Activated CD8-positive, alpha-beta T cell treated with anti-CD3 and anti-CD28 coated beads, Interleukin-2, amount 10 ng/mL, durations not matched to agents 7 days and 5 days (primary cell): ENCODE measurements around the gene MYH11. TPM values are rescaled to one million over a fixed set of nuclear protein-coding genes. Genes with fewer than 3 reads are reported as not detected.
"Not testable (repeated sequence)": the region's sequence is repeated elsewhere in the genome, so short reads cannot be mapped to it uniquely, and the experiment has no call there.

Experiments used
- ATAC-seq: fragments of 150-1000 bp; cut with Tn5 transposase; one replicate; pipeline ENCODE4 v1.10.0; 2021; ENCODE audit warnings: moderate library complexity
- CTCF ChIA-PET: fragments of 350-600 bp; sonication (Branson Sonifier 250); formaldehyde crosslinking; loops from one replicate; lab custom pipeline; 2021; ENCODE audit warnings: antibody characterized with exemption; lab: Charles Lee
- POLR2A ChIA-PET: fragments of 350-600 bp; sonication (Branson Sonifier 250); formaldehyde crosslinking; loops from one replicate; lab custom pipeline; 2021; ENCODE audit warnings: antibody characterized with exemption; lab: Charles Lee
- DNase-seq: peaks from one replicate; pipeline ENCODE4 v3.0.0-alpha.2; 2020
- H3K27ac Mint-ChIP-seq: one replicate; pipeline ENCODE4 v1.8.0; 2021; ENCODE audit warnings: mild to moderate bottlenecking, mixed read lengths
- H3K27me3 Mint-ChIP-seq: one replicate; pipeline ENCODE4 v1.8.0; 2021; ENCODE audit warnings: low read depth, mixed read lengths
- H3K36me3 Mint-ChIP-seq: one replicate; pipeline ENCODE4 v1.8.0; 2021; ENCODE audit warnings: low read depth, mixed read lengths
- H3K4me1 Mint-ChIP-seq: one replicate; pipeline ENCODE4 v1.8.0; 2021; ENCODE audit warnings: low read depth, mixed read lengths
- H3K4me3 Mint-ChIP-seq: one replicate; pipeline ENCODE4 v1.8.0; 2021; ENCODE audit warnings: mild to moderate bottlenecking, mixed read lengths
- H3K9me3 Mint-ChIP-seq: one replicate; pipeline ENCODE4 v1.8.0; 2022; ENCODE audit warnings: mixed read lengths; ENCODE audit not compliant: insufficient read depth
- total RNA-seq, 2 experiments: library from RNA; stranded (reverse); gene quantifications; one replicate each; pipeline ENCODE4 v1.2.3, GENCODE V29; 2021

The MYH11 gene
- total RNA-seq, 2 experiments from 2014 or later: not detected

DNA sequence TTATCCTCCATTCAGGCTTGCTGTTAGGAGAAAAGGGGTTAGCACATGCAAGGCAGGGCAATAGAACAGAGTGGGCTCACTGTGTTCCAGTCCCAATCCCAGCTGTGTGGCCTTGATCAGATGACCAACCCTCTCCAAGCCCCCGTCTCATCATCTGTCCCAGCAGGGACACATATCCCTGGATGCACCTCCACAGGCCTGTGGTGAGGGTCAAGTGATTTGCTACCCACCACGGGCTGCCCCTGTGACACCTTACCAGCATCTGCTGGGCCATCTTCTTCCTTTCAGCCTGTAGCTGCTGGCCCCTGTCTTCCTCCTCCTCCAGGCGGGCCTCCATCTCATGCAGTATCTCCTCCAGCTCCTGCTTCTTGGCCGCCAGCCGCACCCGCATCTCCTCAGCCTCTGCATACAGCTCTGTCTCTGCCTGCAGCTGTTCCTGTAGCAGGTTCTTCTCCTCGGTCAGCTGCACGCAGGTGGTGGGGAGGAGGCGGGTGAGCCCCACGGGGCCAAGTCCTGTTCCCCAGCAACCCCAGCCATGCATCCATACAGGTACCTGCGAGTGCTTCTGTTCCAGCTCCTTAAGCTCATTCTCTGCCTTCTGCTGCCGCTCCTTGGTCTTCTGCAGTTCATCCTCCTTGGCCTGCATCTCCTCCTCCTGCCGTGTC, 115.5 kb downstream of the MYH11 start:
- ChIA-PET POLR2A (interaction anchor here (0.6 kb wide), 1 partner anchor 19 kb away, joined by 3 read pairs; no protein-coding TSS in a partner anchor), CTCF (no interaction called here)
- Mint-ChIP-seq H3K27ac (no peak overlapping the region), H3K4me3 (no peak overlapping the region), H3K27me3 (no peaks in the 10 kb centered on the region), H3K36me3 (peaks cover 11% of the 10 kb centered on the region), H3K4me1 (no peaks in the 10 kb centered on the region), H3K9me3 (no peaks in the 10 kb centered on the region)
- DNase-seq (no peak), ATAC-seq (no peak)

DNA sequence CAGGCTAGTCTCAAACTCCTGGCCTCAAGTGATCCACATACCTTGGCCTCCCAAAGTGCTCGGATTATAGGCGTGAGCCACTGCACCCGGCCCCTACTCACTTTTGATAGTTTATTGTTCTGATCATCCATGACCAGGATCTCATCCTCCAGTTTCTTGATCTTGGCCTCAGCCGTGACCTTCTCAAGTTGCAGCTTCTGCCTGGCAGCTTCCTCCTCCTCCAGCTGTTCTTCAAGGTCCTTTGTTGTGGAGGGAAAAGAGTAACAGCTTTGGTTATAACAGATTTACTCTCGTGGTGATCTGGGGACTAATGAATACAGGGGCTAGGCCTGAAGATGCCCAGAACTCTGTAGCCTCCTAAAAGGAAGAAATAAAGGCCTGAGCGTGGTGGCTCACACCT, 116.9 kb downstream of the MYH11 start:
- ChIA-PET POLR2A (no interaction called here), CTCF (no interaction called here)
- Mint-ChIP-seq H3K4me1 (no peaks in the 10 kb centered on the region), H3K4me3 (no peak overlapping the region), H3K9me3 (no peaks in the 10 kb centered on the region), H3K27me3 (no peaks in the 10 kb centered on the region), H3K36me3 (peaks cover 14% of the 10 kb centered on the region), H3K27ac (no peak overlapping the region)
- no peak for ATAC-seq
- DNase-seq: no peak

DNA sequence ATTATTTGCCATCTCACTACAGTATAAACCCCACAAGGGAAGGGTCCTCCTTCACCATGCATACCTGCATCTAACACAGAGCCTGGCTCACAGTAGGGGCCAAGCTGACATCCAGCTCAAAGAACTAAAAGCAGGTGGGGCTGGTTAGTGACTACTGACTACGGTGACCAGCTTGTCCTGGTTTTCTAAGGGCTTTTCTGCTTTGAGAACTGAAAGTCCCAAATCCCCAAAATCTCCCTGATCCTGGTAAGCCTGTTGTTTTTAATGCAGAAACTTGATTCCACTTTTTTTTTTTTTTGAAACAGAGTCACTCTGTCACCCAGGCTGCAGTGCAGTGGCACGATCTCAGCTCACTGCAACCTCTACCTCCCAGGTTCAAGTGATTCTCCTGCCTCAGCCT, 117.4 kb downstream of the MYH11 start:
- ChIA-PET CTCF (interaction anchor here (0.6 kb wide), 1 partner anchor 12 kb away, joined by 3 read pairs; no protein-coding TSS in a partner anchor), POLR2A (no interaction called here)
- no peak for ATAC-seq
- no peaks in the 10 kb centered on the region for H3K27me3 Mint-ChIP-seq
- H3K36me3 Mint-ChIP-seq: peaks cover 17% of the 10 kb centered on the region
- H3K9me3 Mint-ChIP-seq: no peaks in the 10 kb centered on the region
- H3K4me3 Mint-ChIP-seq: no peak overlapping the region
- no peaks in the 10 kb centered on the region for H3K4me1 Mint-ChIP-seq
- no peak for DNase-seq
- H3K27ac Mint-ChIP-seq: no peak overlapping the region

DNA sequence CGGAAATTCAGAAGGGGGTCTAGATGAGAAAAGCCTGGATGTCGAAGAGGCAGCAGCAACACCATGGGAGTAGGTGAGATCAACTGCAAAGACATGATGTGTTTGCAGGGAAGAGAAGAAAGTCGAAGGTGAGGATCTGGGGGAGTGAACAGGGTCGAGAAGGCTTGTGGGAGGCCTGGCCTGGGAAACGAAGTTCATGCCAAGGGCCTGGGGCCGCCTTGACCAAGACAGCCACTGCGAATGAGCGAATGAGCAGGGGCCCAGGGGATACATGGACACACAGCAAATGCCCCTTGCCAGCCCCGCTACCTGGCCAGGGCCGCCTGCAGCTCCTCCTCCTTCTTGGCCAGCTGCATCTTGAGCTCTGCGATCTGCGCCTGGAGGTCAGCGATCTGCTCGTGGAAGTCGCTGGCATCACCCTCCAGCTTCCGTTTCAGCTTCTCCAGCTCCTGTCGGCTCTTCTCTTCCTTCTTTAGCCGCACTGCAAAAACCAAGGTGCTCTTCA, 119.6 kb downstream of the MYH11 start:
- no peak overlapping the region for H3K27ac Mint-ChIP-seq
- POLR2A ChIA-PET: no interaction called here
- H3K4me1 Mint-ChIP-seq: no peaks in the 10 kb centered on the region
- no peaks in the 10 kb centered on the region for H3K27me3 Mint-ChIP-seq
- no peaks in the 10 kb centered on the region for H3K9me3 Mint-ChIP-seq
- ATAC-seq (no peak), DNase-seq (no peak)
- CTCF ChIA-PET: no interaction called here
- H3K36me3 Mint-ChIP-seq: peaks cover 27% of the 10 kb centered on the region
- no peak overlapping the region for H3K4me3 Mint-ChIP-seq

DNA sequence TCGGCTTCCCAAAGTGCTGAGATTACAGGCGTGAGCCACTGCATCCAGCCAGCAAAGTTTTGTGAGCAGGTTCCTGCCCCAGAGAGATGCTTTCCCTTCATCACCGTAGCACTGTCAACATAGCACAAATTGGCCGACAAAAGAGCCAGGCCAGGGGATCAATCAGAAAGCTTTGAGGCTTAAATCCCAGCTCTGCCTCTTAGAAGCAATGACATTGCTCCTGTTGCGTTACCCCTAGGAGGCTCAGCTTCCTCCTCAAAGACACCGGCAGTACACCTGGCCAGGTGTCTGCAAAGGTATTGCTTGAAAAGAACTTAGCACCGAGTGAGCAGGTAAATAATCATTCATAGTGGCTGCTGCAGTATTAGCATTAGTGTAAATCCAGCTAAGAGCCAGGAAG, 120.3 kb downstream of the MYH11 start:
- H3K4me1 Mint-ChIP-seq: no peaks in the 10 kb centered on the region
- CTCF ChIA-PET: no interaction called here
- H3K4me3 Mint-ChIP-seq: no peak overlapping the region
- H3K9me3 Mint-ChIP-seq: no peaks in the 10 kb centered on the region
- H3K27me3 Mint-ChIP-seq: no peaks in the 10 kb centered on the region
- POLR2A ChIA-PET: interaction anchor here (0.5 kb wide), 1 partner anchor 151 kb away, joined by 3 read pairs; no protein-coding TSS in a partner anchor
- no peak for ATAC-seq
- H3K36me3 Mint-ChIP-seq: peaks cover 25% of the 10 kb centered on the region
- DNase-seq: no peak
- H3K27ac Mint-ChIP-seq: no peak overlapping the region

DNA sequence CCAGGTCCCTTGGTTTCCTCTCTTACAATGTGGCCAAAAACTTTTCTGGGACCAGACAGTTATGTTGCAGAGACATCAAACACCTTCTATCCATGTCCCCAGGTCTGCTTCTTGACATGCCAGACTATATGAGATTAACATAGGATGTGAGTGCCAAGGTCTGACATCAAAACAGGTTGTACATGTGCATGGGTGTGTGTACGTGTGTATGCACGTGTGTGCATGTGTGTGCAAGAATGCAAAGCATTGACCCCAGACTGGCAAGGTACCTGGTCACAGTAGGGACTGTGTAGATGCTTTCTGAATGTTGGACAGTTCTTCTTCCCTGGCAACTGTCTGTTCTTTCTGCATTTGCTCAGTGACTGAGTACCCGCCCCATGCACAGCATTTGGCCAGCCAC, 121.2 kb downstream of the MYH11 start:
- Mint-ChIP-seq H3K4me3 (no peak overlapping the region), H3K4me1 (no peaks in the 10 kb centered on the region), H3K27ac (peak overlapping the region; percentile 20), H3K27me3 (no peaks in the 10 kb centered on the region), H3K9me3 (no peaks in the 10 kb centered on the region), H3K36me3 (peaks cover 24% of the 10 kb centered on the region)
- ChIA-PET CTCF (no interaction called here), POLR2A (no interaction called here)
- DNase-seq (no peak), ATAC-seq (no peak)

DNA sequence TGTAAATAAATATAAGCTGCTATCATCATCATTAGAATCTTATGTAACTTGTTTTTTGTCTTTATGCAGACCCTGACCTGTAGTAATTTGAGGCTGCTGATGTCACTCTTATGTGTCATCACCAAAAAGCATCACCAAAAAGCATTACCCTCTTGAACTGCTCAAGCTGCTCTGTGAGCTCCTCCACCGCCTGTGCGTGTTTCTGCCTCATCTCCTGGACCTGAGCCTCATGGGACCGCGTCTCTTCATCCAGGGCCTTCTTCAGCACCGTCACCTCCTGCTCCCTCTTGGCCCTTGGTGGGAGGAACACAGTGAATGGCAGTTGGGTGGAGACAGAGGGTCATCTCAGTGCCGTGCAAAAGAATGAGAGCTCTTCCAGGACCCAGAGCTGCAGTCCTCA, 124.4 kb downstream of the MYH11 start:
- ChIA-PET CTCF (no interaction called here), POLR2A (no interaction called here)
- no peaks in the 10 kb centered on the region for H3K4me1 Mint-ChIP-seq
- no peaks in the 10 kb centered on the region for H3K9me3 Mint-ChIP-seq
- peaks cover 26% of the 10 kb centered on the region for H3K36me3 Mint-ChIP-seq
- DNase-seq (no peak), ATAC-seq (no peak)
- H3K4me3 Mint-ChIP-seq: no peak overlapping the region
- H3K27me3 Mint-ChIP-seq: no peaks in the 10 kb centered on the region
- no peak overlapping the region for H3K27ac Mint-ChIP-seq

DNA sequence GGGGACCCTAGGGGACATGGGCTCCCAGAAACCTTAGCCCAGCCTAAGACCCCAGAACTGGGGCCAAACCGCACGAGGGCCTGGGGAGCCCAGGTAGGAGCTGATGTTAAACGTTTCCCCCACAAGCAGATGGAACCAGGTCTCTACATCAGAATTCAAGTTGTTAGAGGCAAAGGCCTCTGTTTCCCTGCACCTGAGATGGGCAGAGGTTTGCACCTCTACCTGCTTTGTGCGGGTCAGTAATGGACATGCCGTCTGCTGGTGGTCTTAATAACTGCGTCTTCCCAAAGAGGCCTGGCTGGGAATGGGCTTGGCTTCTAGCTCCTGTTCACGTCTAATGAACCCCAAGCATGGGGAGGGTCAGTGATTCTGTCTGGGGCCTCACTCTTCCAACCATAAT, 127.7 kb downstream of the MYH11 start:
- POLR2A ChIA-PET: no interaction called here
- Mint-ChIP-seq H3K9me3 (no peaks in the 10 kb centered on the region), H3K36me3 (peaks cover 35% of the 10 kb centered on the region), H3K4me1 (no peaks in the 10 kb centered on the region), H3K27ac (no peak overlapping the region), H3K4me3 (no peak overlapping the region), H3K27me3 (no peaks in the 10 kb centered on the region)
- no peak for ATAC-seq
- DNase-seq: no peak
- CTCF ChIA-PET: interaction anchor here (0.9 kb wide), 1 partner anchor 27 kb away, joined by 4 read pairs; no protein-coding TSS in a partner anchor

DNA sequence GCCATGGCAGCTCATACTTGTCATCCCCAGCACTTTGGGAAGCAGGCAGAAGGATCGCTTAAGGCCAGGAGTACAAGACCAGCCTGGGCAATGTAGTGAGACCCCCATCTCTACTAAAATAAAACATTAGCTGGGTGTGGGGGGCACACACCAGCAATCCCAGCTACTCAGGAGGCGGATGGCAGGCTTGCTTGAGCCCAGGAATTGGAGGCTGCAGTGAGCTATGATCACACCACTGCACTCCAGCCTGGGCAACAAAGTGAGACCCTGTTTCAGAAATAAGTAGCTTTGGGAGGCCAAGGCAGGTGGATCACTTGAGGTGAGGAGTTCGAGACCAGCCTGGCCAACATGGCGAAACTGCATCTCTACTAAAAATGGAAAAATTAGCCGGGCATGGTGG, 129.1 kb downstream of the MYH11 start:
- H3K4me3 Mint-ChIP-seq, ATAC-seq, H3K27ac Mint-ChIP-seq, H3K4me1 Mint-ChIP-seq, H3K27me3 Mint-ChIP-seq, DNase-seq, H3K9me3 Mint-ChIP-seq: not testable (repeated sequence)
- ChIA-PET CTCF (interaction anchor here (0.7 to 1.2 kb wide), 2 partner anchors 11 to 38 kb away, joined by 3 read pairs; no protein-coding TSS in a partner anchor), POLR2A (interaction anchor here (0.7 kb wide), 1 partner anchor 1290 kb away, joined by 4 read pairs; no protein-coding TSS in a partner anchor)
- peaks cover 32% of the 10 kb centered on the region for H3K36me3 Mint-ChIP-seq

DNA sequence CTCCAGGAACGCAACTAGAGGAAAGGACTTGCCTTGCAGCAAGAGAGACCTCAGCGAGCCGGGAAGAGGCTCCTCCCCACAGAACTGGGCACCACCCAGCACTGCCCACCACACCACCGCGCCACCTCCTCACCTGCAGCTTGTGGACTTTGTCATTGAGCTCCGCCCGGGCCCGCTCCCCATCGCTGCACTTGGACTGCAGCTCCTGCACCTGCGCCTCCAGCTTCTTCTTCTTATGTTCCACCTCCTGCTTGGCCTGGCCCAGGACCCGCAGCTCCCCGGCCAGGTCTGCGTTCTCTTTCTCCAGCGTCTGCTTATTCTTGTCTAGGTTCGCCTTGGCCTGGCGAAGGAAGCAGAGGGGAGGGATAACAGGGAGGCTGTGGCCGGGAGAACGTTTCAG, 130.1 kb downstream of the MYH11 start:
- Mint-ChIP-seq H3K36me3 (peaks cover 32% of the 10 kb centered on the region), H3K4me3 (no peak overlapping the region), H3K27ac (peak overlapping the region; percentile 54), H3K4me1 (no peaks in the 10 kb centered on the region), H3K27me3 (no peaks in the 10 kb centered on the region), H3K9me3 (no peaks in the 10 kb centered on the region)
- ATAC-seq (no peak), DNase-seq (no peak)
- ChIA-PET CTCF (interaction anchor here (0.7 kb wide), 1 partner anchor 12 kb away, joined by 3 read pairs; no protein-coding TSS in a partner anchor), POLR2A (no interaction called here)

DNA sequence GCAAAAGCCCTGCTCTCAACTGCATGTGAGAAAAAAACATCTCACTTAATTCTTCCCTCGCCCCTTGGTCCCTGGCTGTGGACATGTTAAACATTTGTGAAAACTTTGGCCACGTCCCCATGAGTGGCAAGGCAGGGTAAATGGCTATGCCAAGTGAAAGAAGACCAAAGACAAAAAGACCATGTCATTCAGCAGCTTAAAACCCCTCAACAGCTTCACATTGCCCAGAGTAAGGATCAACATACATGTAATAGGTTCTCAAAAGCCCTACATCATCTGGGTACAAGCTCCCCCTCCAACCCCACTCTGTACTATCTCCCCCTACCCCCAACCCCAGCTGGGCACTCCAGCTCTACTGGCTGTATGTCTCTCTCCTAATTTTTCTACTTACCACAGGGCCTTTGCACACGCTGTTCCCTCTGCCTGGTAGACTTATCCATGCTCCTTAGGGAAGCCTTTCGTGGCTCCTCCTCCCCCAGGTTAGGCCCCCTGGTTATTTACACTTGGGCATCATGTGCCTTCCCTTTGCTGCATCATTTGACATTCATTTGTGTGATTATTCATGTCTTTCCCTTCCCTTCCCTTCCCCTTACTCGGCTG, 131.1 kb downstream of the MYH11 start:
- ChIA-PET CTCF (no interaction called here), POLR2A (no interaction called here)
- Mint-ChIP-seq H3K36me3 (peaks cover 37% of the 10 kb centered on the region), H3K4me1 (no peaks in the 10 kb centered on the region), H3K9me3 (no peaks in the 10 kb centered on the region), H3K4me3 (no peak overlapping the region), H3K27ac (no peak overlapping the region), H3K27me3 (no peaks in the 10 kb centered on the region)
- DNase-seq (no peak), ATAC-seq (no peak)

DNA sequence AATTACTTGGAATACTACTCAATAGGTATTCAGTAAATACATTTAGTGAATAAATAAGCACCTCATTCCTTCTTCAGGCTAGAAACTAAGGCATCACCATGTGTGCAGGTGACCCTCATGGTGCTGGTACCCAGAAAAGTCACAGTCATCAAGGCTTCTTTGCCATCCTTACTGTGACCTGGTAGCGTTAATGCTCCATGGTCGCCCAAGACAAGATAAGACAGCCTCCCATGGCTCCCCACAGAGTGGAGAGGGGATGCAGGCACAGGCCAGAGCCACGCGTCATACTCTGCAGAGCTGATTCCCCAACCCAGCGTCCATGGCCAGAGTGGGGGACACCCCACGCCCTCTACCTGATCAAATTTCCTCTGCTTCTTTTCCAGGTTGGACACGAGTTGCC, 133.0 kb downstream of the MYH11 start:
- Mint-ChIP-seq H3K27me3 (no peaks in the 10 kb centered on the region), H3K4me3 (no peak overlapping the region), H3K27ac (no peak overlapping the region), H3K9me3 (no peaks in the 10 kb centered on the region), H3K4me1 (no peaks in the 10 kb centered on the region), H3K36me3 (peaks cover 52% of the 10 kb centered on the region)
- DNase-seq (no peak), ATAC-seq (no peak)
- POLR2A ChIA-PET: no interaction called here
- CTCF ChIA-PET: no interaction called here
